CD4-positive, alpha-beta T cell (primary cell): ENCODE results near the gene ANKRD6. TPM values are rescaled to one million over a fixed set of nuclear protein-coding genes. Genes with fewer than 3 reads are reported as not detected.

ENCODE experiments used
- ATAC-seq: fragments of 200-7000 bp; cut with Tn5 transposase; one replicate; pipeline ENCODE4 v1.10.0; 2022; ENCODE audit warnings: mild to moderate bottlenecking; ENCODE audit not compliant: poor library complexity
- CTCF ChIA-PET: fragments of 350-600 bp; sonication (Branson Sonifier 250); formaldehyde crosslinking; loops from one replicate; lab custom pipeline; 2021; ENCODE audit warnings: antibody characterized with exemption, inconsistent platforms; lab: Charles Lee
- POLR2A ChIA-PET: fragments of 350-600 bp; sonication (Branson Sonifier 250); formaldehyde crosslinking; loops from one replicate; lab custom pipeline; 2021; ENCODE audit warnings: antibody characterized with exemption, inconsistent platforms; lab: Charles Lee
- DNase-seq, 14 experiments: peaks; one replicate each; pipeline ENCODE4 v3.0.0-alpha.2; 2013 to 2020; ENCODE audit warnings: mixed read lengths in 2 of 14
- H3K27ac ChIP-seq, 2 donors: one replicate each; pipeline versions ENCODE4 v1.5.1 to v1.7.0; 2013; ENCODE audit warnings: low read length in 2 of 2, low read depth in 1 of 2, mild to moderate bottlenecking in 1 of 2
- H3K27me3 ChIP-seq, 2 experiments: 1 replicate in 1 of 2; 2 replicates in 1 of 2; pipeline versions ENCODE4 v1.6.1 to v1.7.0; 2013; ENCODE audit warnings: low read length in 2 of 2, control low read depth in 1 of 2, mild to moderate bottlenecking in 1 of 2, moderate library complexity in 1 of 2; ENCODE audit not compliant: insufficient read depth in 2 of 2, control insufficient read depth in 1 of 2
- H3K36me3 ChIP-seq: one replicate; pipeline ENCODE4 v1.6.1; 2013; ENCODE audit warnings: low read length, control low read depth; ENCODE audit not compliant: insufficient read depth
- H3K4me1 ChIP-seq: one replicate; pipeline ENCODE4 v1.6.1; 2013; ENCODE audit warnings: low read length, control low read depth; ENCODE audit not compliant: insufficient read depth
- H3K4me3 ChIP-seq: one replicate; pipeline ENCODE4 v1.5.1; 2013; ENCODE audit warnings: mild to moderate bottlenecking, low read length, moderate library complexity
- H3K9me3 ChIP-seq, 2 experiments: 1 replicate in 1 of 2; 2 replicates in 1 of 2; pipeline versions ENCODE4 v1.6.1 to v1.7.0; 2013; ENCODE audit warnings: low read length in 2 of 2, mild to moderate bottlenecking in 2 of 2, control low read depth in 1 of 2, moderate library complexity in 1 of 2; ENCODE audit not compliant: control insufficient read depth in 1 of 2, insufficient read depth in 1 of 2
- H3K27ac Mint-ChIP-seq: one replicate; pipeline ENCODE4 v1.8.0; 2020; ENCODE audit warnings: mixed read lengths
- H3K27me3 Mint-ChIP-seq: one replicate; pipeline ENCODE4 v1.8.0; 2021; ENCODE audit warnings: mixed read lengths
- H3K36me3 Mint-ChIP-seq: one replicate; pipeline ENCODE4 v1.8.0; 2021; ENCODE audit warnings: low read depth, mixed read lengths
- H3K4me1 Mint-ChIP-seq: one replicate; pipeline ENCODE4 v1.8.0; 2021; ENCODE audit warnings: low read depth, mixed read lengths
- H3K4me3 Mint-ChIP-seq: one replicate; pipeline ENCODE4 v1.8.0; 2020; ENCODE audit warnings: mild to moderate bottlenecking, mixed read lengths
- H3K9me3 Mint-ChIP-seq: one replicate; pipeline ENCODE4 v1.8.0; 2020; ENCODE audit warnings: mixed read lengths
- CTCF ChIP-seq: fragments of 200-600 bp; IDR thresholded peaks from one replicate; pipeline ENCODE4 v1.8.0; 2022; ENCODE audit warnings: antibody characterized with exemption, mild to moderate bottlenecking
- intact Hi-C, 2 experiments: fragments of 100-400 bp; cut with DNase I in 1 of 2; cut with micrococcal nuclease in 1 of 2; formaldehyde crosslinking; loops; one replicate each; pipeline versions ENCODE4 v1.15.1 to v1.9.0; 2023 to 2025; cut with DNase I, micrococcal nuclease
- total RNA-seq, 174 experiments: library from RNA in 2 of 174; stranded (reverse) in 2 of 174; gene quantifications; one replicate each; pipeline ENCODE4 v1.2.3 and lab custom pipeline; 2021 to 2026

The ANKRD6 gene
- total RNA-seq, 2 experiments from 2014 or later: 3.8 to 4.8 TPM

- no peak overlapping the region for H3K27ac ChIP-seq
- no peak overlapping the region for H3K27ac Mint-ChIP-seq
- H3K4me3 Mint-ChIP-seq: peak overlapping the region; percentile 90
- TF ChIP-seq CTCF: no peak
- H3K36me3 Mint-ChIP-seq: peaks cover 5% of the 10 kb centered on the region
- H3K4me1 ChIP-seq: peaks cover 24% of the 10 kb centered on the region
- H3K36me3 ChIP-seq: no peaks in the 10 kb centered on the region
- peaks cover 0 to 4% of the 10 kb centered on the region in 2 experiments for H3K27me3 ChIP-seq
- peaks cover 14% of the 10 kb centered on the region for H3K4me1 Mint-ChIP-seq
- H3K9me3 ChIP-seq: no peaks in the 10 kb centered on the region
- no peaks in the 10 kb centered on the region for H3K9me3 Mint-ChIP-seq
- ChIA-PET POLR2A (no interaction called here), CTCF (interaction anchor here (0.9 kb wide), 1 partner anchor 75 kb away, joined by 3 read pairs; no protein-coding TSS in a partner anchor)
- DNase-seq (no peak), ATAC-seq (no peak)
- H3K4me3 ChIP-seq: no peak overlapping the region
- peaks cover 6% of the 10 kb centered on the region for H3K27me3 Mint-ChIP-seq
- intact Hi-C loops: loop anchor here (5.0 kb wide), 2 partner anchors 32 to 62 kb away; no protein-coding TSS in a partner anchor
These were observed 23.4 kb upstream of the ANKRD6 start for GRCh38 chr6:89409461-89410035.

GRCh38 chr6:89410231-89410761 is 22.7 kb upstream of the ANKRD6 start:
- Histone ChIP-seq H3K27ac (no peak overlapping the region), H3K27me3 (peaks cover 0 to 4% of the 10 kb centered on the region in 2 experiments), H3K9me3 (no peaks in the 10 kb centered on the region), H3K4me1 (peaks cover 24% of the 10 kb centered on the region), H3K4me3 (peak overlapping the region; percentile 72), H3K36me3 (no peaks in the 10 kb centered on the region)
- Mint-ChIP-seq H3K27ac (peak overlapping the region; percentile 47), H3K9me3 (no peaks in the 10 kb centered on the region), H3K27me3 (peaks cover 6% of the 10 kb centered on the region), H3K4me1 (peaks cover 14% of the 10 kb centered on the region), H3K4me3 (peak overlapping the region; percentile 90), H3K36me3 (peaks cover 5% of the 10 kb centered on the region)
- ATAC-seq: no peak
- peak in 1 of 14 experiments; percentile 1 for DNase-seq
- ChIA-PET CTCF (no interaction called here), POLR2A (interaction anchor here (1.7 to 2.8 kb wide), 2 partner anchors 331 to 447 kb away, joined by 8 to 18 read pairs; partner anchors contain the start of genes PNRC1 and RNGTT)
- TF ChIP-seq CTCF: no peak
- intact Hi-C loops: loop anchor here (5.0 kb wide), 2 partner anchors 33 to 63 kb away; no protein-coding TSS in a partner anchor

GRCh38 chr6:89410788-89411144 is 22.2 kb upstream of the ANKRD6 start:
- DNase-seq (no peak), ATAC-seq (no peak)
- H3K4me1 Mint-ChIP-seq: peaks cover 14% of the 10 kb centered on the region
- no peak for TF ChIP-seq CTCF
- no peak overlapping the region for H3K27ac ChIP-seq
- peak overlapping the region; percentile 47 for H3K27ac Mint-ChIP-seq
- H3K9me3 Mint-ChIP-seq: no peaks in the 10 kb centered on the region
- no peaks in the 10 kb centered on the region for H3K36me3 ChIP-seq
- peaks cover 6% of the 10 kb centered on the region for H3K27me3 Mint-ChIP-seq
- H3K4me3 Mint-ChIP-seq: peak overlapping the region; percentile 90
- POLR2A ChIA-PET: interaction anchor here (1.7 to 2.8 kb wide), 2 partner anchors 332 to 447 kb away, joined by 8 to 18 read pairs; partner anchors contain the start of genes PNRC1 and RNGTT
- H3K9me3 ChIP-seq: no peaks in the 10 kb centered on the region
- CTCF ChIA-PET: no interaction called here
- intact Hi-C loops: loop anchor here (5.0 kb wide), 2 partner anchors 33 to 63 kb away; no protein-coding TSS in a partner anchor
- peak overlapping the region; percentile 72 for H3K4me3 ChIP-seq
- H3K36me3 Mint-ChIP-seq: peaks cover 5% of the 10 kb centered on the region
- peaks cover 0 to 4% of the 10 kb centered on the region in 2 experiments for H3K27me3 ChIP-seq
- H3K4me1 ChIP-seq: peaks cover 24% of the 10 kb centered on the region
